Sigmoid colon (tissue), 4 donors: Measurements from ENCODE around the gene WWC2.

Experiments used
- POLR2AphosphoS5 ChIP-seq, 4 donors: sonication (generic); formaldehyde crosslinking; IDR thresholded peaks; one replicate each; pipeline ENCODE4 v1.6.1; 2017; ENCODE audit warnings: antibody characterized with exemption in 4 of 4
- TF ChIP-seq, protein P1 (sequence below), 4 experiments: fragments of 450-650 bp in 3 of 4; fragments of 200-600 bp in 1 of 4; IDR thresholded peaks; one replicate each; pipeline ENCODE4 v1.5.1; 2016 to 2019; ENCODE audit warnings: antibody characterized with exemption in 4 of 4, mild to moderate bottlenecking in 3 of 4, moderate library complexity in 2 of 4

DNA sequence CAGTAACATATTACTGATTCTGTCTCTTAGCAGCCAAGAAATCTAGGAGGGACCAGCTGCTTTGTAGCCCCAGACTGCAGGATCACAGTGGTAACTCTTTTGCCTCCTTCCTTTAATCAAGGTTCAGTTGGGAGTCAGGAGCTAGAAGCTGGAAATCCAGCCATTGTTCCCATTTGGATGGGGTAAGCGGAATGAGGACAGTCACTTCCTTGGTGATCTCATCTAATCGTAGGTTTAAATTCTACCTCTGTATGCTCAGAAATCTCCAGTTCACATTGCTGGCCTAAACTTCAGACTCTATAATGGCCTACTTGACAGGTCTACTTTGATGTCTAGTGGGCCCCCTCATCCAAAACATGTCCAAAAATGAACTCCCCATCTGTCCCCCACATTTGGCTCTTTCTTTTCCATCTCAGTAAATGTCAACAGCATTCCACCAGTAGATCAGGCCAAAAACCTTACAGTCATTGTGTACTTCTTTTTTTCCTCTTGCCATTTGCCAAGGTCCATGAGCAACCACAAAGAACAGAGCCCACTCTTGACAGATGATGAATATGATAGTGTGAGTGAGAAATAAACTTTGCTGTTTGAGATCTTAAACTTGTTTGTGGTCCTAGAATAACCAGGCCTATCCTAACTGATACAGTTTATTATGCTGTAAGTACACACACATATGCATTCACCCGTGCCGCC, 40.1 kb downstream of the WWC2 start:
- TF ChIP-seq POLR2AphosphoS5 (IDR thresholded peaks at IDR 0.05): no peak
- TF ChIP-seq, protein P1, sequence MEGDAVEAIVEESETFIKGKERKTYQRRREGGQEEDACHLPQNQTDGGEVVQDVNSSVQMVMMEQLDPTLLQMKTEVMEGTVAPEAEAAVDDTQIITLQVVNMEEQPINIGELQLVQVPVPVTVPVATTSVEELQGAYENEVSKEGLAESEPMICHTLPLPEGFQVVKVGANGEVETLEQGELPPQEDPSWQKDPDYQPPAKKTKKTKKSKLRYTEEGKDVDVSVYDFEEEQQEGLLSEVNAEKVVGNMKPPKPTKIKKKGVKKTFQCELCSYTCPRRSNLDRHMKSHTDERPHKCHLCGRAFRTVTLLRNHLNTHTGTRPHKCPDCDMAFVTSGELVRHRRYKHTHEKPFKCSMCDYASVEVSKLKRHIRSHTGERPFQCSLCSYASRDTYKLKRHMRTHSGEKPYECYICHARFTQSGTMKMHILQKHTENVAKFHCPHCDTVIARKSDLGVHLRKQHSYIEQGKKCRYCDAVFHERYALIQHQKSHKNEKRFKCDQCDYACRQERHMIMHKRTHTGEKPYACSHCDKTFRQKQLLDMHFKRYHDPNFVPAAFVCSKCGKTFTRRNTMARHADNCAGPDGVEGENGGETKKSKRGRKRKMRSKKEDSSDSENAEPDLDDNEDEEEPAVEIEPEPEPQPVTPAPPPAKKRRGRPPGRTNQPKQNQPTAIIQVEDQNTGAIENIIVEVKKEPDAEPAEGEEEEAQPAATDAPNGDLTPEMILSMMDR (IDR thresholded peaks at IDR 0.05): no peak
